ENCODE results near the gene FAU. TPM values are rescaled to one million over a fixed set of nuclear protein-coding genes. Genes with fewer than 3 reads are reported as not detected.

The FAU gene
- total and polyA plus RNA-seq, 10 of the 15 experiments (the other 5 are each of a cell fraction or from before 2014, with no cell fraction given), result 332 to 1,347 (median 990) TPM

GRCh38 chr11:65083834-65084597, 37.9 kb downstream of the FAU start, which contains the start of the genes CDCA5 and ZFPL1 (continued):
- TF ChIP-seq PRDM15 (CRISPR knock-in tag; IDR thresholded peaks at IDR 0.05), result no peak
- 0 out of 2 replicates have a peak, but pooled peaks have one; percentile 32 for TF ChIP-seq MYB (IDR thresholded peaks at IDR 0.05; ENCODE audit: borderline replicate concordance, low read depth, low read length)
- TF ChIP-seq ZBTB11 (CRISPR knock-in tag; IDR thresholded peaks at IDR 0.05), result peak; percentile 45; the same call in 1 of the 2 replicates
- TF ChIP-seq ESRRA (IDR thresholded peaks at IDR 0.05; ENCODE audit: low read length), result peak; percentile 80
- TF ChIP-seq ZBTB40 (IDR thresholded peaks at IDR 0.05; ENCODE audit: borderline replicate concordance), result peak; percentile 96
- peak; percentile 96 for TF ChIP-seq GATAD2B (conservative IDR thresholded peaks at IDR 0.05; ENCODE audit: low read depth)
- TF ChIP-seq TAF1 (IDR thresholded peaks at IDR 0.05; ENCODE audit: borderline replicate concordance, low read depth, low read length), result peak; percentile 55; the same call in 1 of the 2 replicates
- no peak for TF ChIP-seq SREBF1 (IDR thresholded peaks at IDR 0.05; ENCODE audit: low read length)
- peak; percentile 94; the same call in 1 of the 2 replicates for TF ChIP-seq STAT1 (conservative IDR thresholded peaks at IDR 0.05)
- TF ChIP-seq SRF (IDR thresholded peaks at IDR 0.05; ENCODE audit: low read depth in 2 of 2, low read length in 2 of 2), result peak; percentile 10 to 84; a peak in 3 of 4 replicates
- TF ChIP-seq IRF3 (IDR thresholded peaks at IDR 0.05), result peak; percentile 58
- TF ChIP-seq BHLHE40 (IDR thresholded peaks at IDR 0.05; ENCODE audit: borderline replicate concordance in 1 of 2, low read depth in 2 of 2, low read length in 1 of 2), result peak; percentile 29 to 65; a peak in 3 of 4 replicates
- no peak for TF ChIP-seq PAX8 (IDR thresholded peaks at IDR 0.05)
- TF ChIP-seq LARP7 (IDR thresholded peaks at IDR 0.05), result peak; percentile 58; the same call in 1 of the 2 replicates
- 0 out of 2 replicates have a peak, but pooled peaks have one; percentile 46 for TF ChIP-seq SREBF2 (IDR thresholded peaks at IDR 0.05; ENCODE audit: low read length)
- no peak for TF ChIP-seq BCL11A (IDR thresholded peaks at IDR 0.05; ENCODE audit: low read depth, low read length)

All from GM12878 (cell line).